NT2/D1 (cell line): ENCODE results near the gene KDM6B.

Experiments used
- SUZ12 ChIP-seq: IDR thresholded peaks from 2 replicates; pipeline ENCODE4 v1.6.1; 2011; ENCODE audit not compliant: insufficient read length, insufficient read depth; ENCODE audit errors: extremely low read depth
- YY1 ChIP-seq: IDR thresholded peaks from 2 replicates; pipeline ENCODE4 v1.6.1; 2011; ENCODE audit not compliant: insufficient read length, insufficient read depth

DNA sequence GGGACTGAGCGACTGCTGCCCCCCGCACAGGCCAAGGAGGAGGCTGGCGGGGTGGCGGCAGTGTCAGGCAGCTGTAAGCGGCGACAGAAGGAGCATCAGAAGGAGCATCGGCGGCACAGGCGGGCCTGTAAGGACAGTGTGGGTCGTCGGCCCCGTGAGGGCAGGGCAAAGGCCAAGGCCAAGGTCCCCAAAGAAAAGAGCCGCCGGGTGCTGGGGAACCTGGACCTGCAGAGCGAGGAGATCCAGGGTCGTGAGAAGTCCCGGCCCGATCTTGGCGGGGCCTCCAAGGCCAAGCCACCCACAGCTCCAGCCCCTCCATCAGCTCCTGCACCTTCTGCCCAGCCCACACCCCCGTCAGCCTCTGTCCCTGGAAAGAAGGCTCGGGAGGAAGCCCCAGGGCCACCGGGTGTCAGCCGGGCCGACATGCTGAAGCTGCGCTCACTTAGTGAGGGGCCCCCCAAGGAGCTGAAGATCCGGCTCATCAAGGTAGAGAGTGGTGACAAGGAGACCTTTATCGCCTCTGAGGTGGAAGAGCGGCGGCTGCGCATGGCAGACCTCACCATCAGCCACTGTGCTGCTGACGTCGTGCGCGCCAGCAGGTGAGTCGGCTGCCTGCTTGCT lies 15.2 kb downstream of the KDM6B start:
- TF ChIP-seq YY1: no peak
- TF ChIP-seq SUZ12: no peak
